Activated CD4-positive, alpha-beta T cell treated with anti-CD3 and anti-CD28 coated beads, Interleukin-10, Interleukin-2, amounts not matched to agents 100 ng/mL and 50 ng/mL, durations not matched to agents 16 hours and 8 hours (primary cell): Measurements from ENCODE around the gene ONECUT3.

Experiments used
- DNase-seq: peaks from one replicate; pipeline ENCODE4 v3.0.0-alpha.2; 2020

The ONECUT3 gene

DNA sequence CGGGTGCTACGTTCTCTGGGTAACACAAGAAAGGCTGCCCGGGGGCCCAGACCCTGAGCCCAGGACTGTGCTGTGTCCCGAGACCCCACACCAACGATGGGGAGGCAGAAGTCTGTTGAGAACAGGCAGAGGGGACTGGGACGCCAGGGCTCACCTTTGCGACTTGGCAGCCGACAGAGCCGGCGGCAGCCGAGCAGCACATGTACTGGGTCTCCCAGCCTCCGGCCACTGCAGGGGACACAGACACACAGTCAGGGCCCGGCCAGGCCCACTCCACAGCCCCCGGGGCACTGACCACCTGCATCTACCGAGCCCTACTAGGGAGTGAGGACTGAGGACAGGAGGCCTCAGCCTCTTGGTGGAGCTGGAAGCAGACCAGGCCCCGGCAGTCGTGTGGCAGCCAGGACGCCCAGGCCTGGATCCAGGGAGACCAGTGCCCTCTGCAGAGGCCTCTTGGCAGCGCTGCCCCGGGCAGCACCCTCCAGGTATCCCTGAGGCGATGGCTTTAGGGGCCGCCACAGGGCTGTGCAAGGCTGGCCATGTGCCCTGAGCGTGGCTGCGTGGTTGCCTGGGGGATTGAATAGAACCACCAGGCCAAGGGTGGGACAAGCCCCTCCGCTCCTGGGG, 64.4 kb downstream of the ONECUT3 start:
- DNase-seq, result no peak

DNA sequence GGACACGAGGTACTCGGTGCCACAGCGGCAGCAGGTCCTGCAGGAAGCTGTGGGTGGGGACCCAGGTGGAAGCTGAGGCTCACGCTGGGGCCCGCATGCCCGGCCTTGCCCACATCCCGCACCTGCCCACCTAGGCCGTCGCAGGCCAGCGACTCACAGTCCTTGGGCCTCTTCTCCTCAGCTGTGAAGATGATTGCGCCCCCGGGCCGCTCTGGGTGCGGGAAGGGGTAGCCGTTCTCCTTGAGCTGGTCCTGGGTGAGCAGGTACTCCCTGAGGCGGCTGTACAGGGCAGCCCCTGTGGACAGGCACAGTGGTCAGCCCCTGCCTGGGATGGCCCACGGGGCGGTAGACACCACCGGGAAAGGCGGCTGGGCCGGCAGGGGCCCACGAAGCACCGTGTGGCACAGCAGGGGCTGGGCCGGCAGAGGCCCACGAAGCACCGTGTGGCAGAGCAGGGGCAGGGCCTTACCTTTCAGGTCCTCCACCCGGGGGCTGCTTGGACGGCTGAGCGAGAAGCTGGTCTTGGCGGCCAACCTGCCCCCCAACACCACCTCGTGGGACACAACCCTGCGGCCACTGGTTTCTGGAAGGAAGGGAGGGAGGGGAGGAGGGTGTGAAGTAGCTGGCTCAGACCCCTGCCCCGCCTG, 65.4 kb downstream of the ONECUT3 start:
- DNase-seq, result no peak

DNA sequence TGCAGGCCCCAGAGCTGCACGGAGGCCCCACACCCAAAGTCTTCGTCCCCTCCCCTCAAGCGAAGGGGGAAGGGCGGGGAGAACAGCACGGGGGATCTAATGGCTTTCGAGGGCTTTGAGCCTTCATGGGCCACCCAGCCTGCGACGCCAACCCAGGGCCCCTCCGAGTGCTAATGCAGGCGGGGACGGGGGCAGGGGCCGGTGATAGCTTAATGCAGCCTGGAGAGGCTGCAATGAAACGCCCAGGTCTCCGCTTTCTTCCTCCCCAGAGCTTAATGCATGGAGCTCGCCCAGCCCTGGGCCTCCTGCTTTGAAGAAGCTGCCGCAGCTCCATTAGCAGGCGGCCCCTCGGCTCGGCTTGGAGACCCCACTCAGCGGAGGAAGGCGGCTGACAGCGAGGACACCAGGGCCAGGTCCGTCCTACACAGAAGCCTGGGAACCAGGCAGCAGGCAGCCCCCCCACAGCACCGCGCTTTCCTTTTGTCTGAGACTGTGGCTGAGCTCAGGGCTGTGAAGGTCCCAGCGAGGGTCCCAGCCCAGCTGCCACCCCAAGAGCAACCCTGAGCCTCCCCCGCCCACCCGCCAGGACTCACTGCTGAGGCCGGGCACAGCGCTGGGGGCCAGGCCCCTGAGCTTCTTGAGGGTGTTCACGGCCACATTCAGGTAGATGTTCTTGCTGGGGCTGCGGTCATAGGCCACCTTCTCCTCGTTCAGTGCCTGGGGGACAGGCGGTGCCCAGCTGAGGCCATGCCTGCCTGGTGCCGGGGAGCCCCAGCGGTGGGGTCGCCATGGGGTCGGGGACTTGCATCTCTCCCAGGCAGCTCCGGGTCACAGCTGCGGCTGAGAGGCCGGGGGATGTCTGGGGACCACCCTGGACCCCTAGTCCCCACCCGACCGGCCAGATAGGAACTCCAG, 66.3 kb downstream of the ONECUT3 start:
- no peak for DNase-seq

DNA sequence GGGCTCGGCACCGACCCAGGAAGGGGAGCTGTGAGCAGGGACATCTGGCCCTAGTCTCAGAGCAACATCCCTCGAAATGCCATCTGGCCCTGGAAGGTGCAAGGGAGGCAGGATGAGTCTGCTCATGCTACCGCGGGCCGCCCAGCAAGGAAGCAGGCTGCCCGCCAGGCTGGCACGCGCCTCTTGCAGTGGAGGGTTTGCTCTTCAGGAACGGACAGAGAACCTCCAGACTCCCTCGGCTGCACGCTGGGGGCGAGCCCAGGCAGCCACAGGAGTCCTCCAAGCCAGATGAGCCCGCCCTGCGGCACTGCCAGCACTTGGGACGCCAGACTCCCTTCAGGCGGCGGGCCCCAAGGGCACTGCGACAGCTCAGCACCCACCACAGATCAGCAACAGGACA, 68.9 kb downstream of the ONECUT3 start:
- DNase-seq, result no peak

DNA sequence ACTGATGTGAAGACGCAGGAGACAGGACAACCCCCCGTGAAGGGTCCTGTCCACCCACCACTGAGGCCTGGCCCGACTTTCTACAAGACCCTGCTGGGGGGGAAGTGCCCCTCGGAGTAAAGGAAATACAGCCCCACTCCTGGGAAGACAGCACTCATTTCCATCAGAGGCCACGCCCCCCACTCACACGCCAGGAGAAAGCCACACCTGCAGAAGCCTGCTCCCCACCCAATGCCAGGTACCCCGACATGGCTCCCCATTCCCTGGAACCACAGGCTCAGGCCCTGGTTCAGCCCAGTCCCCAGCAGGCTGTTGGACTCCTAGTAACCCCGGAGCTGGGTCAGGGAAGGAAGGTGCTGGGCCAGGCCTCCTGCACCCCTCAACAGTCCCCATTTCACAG, 69.7 kb downstream of the ONECUT3 start:
- DNase-seq, result no peak

DNA sequence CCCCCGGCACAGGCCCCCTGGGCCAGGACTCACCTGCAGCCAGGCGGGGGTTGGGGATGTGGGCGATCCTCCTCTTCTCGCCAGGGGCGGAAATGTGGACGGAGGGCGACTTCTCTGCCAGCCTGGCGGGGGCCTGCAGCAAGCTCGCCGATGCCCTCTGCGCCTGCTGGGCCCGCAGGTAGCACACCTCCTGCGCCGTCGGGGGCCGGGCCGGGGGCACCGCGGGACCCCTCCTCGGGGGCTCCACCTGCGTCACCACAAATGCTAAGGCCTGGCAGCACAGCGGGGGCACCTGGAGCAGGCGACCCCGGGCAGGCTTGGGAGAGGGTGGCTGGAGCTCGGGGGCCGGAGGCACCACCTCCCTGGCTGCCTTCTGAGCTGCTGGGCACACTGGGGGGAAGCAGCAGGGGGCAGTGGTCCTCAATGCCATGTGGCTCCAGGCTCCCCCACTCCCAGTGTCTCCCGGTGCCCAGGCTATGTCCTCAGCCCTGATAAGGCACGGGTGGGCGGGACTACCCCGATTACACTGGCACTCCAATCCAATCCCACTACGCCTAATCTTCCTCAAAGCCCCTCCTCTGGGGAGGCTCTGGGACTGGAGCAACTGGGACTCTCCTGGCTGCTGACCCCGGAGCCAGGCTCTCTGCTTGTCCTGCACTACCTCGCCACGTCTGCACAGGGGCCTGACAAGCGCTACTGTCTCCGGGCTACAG, 70.4 kb downstream of the ONECUT3 start:
- DNase-seq, result no peak

DNA sequence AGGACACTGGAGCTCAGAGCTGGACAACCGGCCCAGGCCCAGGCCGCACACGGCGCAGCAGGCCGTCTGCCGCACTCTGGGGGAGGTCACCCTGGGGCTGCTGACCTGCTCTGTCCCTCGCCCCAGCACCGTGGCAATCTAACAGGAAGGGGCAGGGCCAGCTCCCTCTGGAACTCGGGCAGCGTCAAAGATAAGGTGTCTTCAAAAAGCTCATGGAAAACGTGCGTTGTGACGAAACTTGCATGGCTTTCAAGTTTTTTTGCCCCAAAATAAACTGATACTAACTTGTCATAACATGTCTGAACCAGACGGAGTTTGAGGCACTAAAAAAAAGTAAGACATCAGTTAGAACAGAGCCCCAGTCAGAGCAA, 70.9 kb downstream of the ONECUT3 start:
- no peak for DNase-seq

DNA sequence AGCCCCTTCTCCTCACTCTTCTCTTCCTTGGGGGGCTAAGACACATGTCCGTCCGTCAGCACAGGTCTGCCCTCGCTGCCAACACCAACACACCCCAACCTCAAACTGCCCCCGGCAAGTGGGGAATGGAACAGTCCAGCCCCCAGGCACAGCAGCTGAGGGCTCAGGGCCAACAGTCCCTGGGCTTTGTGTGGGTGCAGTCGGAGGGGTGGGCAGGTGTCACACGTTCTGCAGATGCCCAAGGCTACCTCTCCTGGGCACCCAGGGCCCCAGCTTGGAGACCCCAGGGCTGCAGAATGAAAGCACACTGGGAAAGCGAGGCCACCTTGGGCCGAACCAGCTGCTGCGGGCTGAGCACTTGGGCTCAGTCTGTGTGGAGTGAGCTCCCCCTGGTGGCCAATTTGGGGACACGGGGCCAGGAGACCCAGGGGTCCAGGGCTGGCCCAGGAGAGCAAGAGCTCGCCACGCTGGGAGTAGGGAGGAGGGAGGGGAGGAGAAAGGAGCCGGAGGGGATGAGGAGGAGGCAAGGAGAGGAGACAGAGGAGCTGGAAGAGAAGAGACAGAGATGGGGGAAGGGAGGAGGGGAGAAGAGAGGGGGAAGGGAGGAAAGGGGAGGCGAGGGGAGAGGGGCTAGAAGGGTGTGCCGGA, 72.7 kb downstream of the ONECUT3 start:
- DNase-seq, result peak; percentile 80

DNA sequence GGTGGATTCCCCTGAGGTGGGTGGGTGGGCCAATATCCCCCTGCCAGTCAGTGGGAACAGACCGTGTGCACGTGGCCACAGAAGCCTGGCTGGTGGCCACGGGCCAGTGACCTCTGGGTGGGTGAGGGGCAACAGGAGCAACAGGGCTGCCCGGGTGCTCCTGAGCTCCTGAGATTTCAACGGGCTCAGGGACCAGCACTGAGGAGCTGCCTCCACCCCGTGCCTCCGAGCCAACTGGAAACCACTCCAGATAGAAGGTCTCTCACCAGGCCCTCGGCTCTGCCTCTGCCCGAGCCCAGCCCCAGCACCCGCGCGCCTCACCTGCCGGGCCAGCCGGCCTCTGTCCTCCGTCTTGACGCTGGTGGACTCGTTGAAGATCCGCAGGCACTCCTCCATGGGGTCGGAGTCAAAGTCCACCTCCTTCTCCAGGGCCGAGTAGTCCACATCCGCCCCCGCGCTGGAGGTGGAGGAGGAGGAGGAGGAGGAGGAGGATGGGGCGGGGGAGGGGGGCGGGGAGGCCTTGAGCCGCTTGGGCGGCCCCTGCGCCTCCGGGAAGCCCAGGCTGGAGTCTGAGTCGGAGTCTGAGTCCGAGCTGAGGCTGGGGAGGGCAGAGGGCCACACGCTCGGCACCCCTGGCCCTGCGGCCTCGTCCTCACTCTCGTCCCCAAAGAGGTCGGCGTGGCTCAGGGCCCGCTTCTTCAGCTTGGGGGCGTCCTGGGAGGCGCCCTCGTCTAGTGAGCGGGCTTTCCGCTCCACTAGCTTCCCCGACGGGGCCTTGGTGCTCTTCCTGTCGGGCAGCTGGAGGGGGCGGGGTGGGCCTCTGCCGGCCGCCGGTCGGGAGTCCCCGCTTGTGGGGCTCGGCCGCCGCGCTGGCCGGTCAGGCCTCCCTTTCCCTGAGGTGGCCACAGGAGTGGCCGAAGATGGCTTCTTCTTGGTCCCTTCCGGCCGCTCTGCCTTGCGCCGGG, 73.5 kb downstream of the ONECUT3 start:
- DNase-seq, result no peak

DNA sequence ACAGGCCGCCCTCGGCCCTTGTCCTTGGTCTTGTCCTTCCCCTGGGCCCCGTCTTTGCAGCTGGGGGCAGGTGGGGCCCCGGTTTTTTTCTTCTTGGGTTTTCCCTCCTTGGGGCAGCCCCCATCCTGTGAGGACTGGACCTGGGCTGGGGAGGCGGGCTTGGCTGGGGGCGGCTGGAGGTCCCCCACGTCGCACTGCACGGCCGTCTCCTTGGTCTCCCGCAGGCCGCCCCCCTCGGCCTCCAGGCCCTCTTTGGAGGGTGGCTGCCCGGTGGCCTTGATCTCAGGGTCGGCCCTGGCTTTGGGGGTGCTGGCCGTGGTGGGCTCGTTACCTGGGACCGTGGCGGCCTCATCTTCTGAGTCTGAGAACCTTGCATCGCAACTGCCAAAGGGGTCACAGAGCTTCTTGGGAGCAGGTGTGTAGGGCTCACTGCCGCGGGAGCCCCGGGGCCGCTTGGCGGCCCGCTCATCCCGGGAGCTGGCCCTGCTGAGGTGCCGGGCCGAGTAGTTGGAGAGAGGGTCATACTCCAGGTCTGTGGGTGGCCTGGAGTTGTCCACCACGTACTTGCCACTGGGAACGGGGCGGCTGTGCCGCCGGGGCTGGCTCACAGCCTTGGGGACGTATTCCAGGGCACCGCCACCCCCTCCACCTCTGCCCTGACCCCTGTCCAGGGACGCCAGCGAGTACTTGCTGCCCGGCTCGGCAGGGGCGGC, 74.4 kb downstream of the ONECUT3 start:
- no peak for DNase-seq

DNA sequence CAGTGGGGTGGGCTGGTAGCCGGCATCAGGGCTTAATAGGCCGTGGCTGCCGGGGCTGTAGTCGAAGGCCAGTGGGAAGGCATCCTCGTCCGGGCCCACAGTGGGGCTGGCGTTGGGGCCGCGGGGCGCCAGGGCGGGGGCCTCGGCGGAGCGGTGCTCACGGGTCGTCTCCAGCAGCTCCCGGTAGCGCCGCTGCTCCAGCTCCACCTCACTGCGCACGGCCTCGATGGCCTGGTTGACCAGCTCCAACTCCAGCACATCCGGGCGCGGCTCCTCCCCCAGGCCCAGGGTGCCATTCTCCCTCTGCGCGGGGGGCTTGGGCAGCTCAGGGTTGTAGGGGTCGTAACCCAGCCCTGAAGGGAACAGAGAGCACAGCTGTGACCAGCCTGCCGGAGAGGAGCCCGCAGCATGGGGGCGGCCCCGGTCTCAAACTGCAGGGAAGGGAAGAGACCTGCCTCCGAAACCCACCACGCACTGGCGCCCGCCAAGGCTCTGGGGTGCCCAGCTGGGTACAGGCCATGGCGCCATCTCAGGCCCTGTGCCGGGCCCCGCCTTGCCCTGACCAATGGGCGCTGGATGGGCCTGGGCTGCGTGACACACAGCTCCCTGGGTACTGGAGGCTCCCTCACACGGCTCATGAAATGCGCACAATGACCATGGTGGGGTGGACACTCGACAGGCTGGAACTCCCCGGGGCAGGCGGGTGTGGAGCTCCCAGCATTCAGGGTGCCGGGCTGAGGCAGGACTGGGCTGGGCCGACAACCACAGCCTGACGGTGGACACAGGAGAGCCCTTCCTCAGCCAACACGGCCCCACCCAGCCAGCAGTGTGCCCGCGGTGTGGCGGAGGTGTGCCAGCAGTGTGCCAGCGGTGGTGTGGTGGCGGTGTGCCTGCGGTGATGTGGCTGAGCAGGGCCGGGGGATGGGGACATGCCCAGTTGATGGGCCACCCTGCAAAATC, 75.3 kb downstream of the ONECUT3 start:
- DNase-seq, result no peak

DNA sequence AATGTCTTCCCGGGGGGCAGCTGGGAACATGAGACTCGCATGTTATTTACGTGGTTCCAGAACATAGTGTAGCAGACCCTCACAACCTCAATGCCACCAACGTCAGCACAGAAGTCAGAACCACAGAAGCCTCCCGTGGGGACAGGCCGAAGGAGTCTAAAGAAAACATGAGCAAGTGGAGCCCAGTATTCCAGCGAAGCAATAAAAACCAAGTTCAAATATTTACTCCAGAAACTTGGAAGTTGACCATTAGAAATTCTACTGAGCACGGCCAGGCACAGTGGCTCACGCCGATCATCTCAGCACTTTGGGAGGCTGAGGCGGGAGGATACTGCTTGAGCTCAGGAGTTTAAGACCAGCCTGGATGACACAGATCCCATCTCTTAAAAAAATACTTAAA, 76.7 kb downstream of the ONECUT3 start:
- no peak for DNase-seq

DNA sequence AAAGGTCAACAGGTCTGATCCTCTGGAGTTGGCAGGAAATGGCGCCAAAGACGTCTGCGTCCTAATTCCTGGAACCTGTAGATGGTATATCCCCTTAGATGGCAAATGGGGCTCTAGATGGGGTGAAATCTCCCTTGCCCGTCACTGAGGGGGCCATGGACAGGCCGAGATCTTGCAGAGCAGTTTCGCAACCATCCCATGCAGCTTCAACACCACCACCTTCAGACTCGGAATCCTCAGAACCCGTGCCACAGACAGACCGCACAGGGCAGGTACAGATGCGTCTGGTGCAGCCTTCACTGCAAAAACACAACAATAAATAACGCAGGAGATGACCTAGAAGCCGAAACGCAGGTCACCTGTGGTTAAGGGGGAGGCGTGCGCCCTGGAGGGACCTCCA, 77.3 kb downstream of the ONECUT3 start:
- no peak for DNase-seq
